LNCAP (cell line): ENCODE measurements around the gene AHDC1.

ENCODE experiments used
- CTCF ChIP-seq: fragments of 450-650 bp; IDR thresholded peaks from 2 replicates; pipeline ENCODE4 v1.5.1; 2017; ENCODE audit warnings: mild to moderate bottlenecking

Gene AHDC1

DNA sequence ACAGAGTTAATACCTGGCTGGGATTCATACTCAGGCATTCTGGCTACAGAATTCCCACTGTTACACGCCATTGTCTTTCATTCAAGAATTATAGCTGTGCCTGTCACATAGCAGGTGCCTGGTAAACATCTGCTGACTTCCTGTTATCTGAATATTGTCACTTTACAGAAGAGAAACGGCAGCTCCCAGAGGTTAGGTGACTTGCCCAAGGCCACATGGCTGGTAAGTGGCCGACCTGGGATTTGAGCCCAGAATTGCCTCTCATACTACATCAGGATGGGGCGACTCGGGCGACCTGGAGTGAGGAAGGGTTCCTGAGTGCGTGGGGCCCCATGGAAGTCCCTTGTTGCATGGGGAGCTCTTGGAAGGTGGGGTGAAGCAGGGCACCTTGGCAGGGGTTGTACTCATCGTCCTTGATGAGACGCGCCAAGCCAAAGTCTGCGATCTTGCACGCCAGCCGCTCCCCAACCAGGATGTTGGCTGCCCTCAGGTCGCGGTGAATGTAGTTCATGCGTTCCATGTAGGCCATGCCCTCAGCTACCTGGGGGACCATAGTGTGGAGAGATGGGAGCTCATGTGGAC is 10.2 kb upstream of the AHDC1 start:
- no peak for TF ChIP-seq CTCF

- no peak for TF ChIP-seq CTCF
These were observed 8.8 kb upstream of the AHDC1 start for GRCh38 chr1:27612718-27613117.

DNA sequence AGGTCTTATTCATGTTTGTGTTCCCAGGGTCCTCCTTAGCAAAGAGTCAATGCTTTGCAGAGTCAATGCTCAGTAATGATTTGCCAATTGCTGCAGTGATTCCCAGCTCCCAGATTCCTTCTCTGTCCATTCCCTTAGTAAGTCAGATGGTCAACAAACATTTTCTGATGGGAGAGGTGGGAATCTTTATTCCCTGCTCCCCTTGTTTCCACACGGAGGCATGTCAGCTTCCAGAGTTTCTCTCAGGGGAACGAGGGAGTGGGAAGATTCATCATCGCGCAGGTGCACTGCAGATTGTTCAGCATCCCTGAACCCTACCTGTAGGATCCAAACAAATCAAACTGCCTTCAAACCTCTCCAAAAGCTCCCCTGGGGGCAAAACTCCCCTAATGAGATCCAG is 7.5 kb upstream of the AHDC1 start:
- TF ChIP-seq CTCF, result no peak

GRCh38 chr1:27609618-27610240 is 5.8 kb upstream of the AHDC1 start:
- no peak for TF ChIP-seq CTCF

GRCh38 chr1:27609210-27609555 is 5.2 kb upstream of the AHDC1 start:
- no peak for TF ChIP-seq CTCF

GRCh38 chr1:27607239-27607804 is 3.4 kb upstream of the AHDC1 start:
- no peak for TF ChIP-seq CTCF

DNA sequence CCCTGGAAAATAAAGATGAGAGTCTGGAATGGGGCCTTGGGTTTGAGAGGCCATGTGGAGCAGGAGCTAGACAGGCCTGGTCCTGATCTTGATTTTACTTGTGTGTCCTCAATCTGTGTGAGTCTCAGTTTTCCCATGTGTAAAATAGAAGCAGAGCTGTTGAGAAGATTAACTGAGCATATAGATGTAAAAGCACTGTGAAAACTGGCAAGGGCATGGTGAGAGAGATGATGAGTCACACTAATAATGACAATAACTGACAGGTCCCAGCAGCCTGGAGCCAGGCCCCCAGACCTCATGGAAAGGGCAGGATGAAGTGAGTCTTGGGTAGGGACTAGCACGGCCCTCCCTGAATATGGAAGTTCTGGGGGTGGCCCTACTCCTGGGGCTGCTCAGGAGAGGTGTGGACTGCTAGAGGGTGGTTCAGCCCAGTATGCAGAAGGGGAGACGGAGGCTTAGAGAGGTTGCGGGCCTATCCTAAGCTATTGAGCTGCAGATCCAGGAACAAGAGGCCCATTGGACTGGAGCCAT is 2.8 kb upstream of the AHDC1 start:
- no peak; the same call in 1 of the 2 replicates for TF ChIP-seq CTCF
